Heart left ventricle (tissue), 13 donors: ENCODE measurements around the gene SELP.

Experiments used
- POLR2A ChIP-seq, 2 donors: fragments of 450-650 bp; IDR thresholded peaks; one replicate each; pipeline ENCODE4 v1.6.1; 2017; ENCODE audit warnings: antibody characterized with exemption in 2 of 2, mild to moderate bottlenecking in 2 of 2, moderate library complexity in 2 of 2
- TF ChIP-seq, protein P1 (sequence below), 12 donors: fragments of 200-600 bp; sonication (generic) in 4 of 12; IDR thresholded peaks; one replicate each; pipeline versions ENCODE4 v1.5.0 to v1.8.0; 2018 to 2022; ENCODE audit warnings: antibody characterized with exemption in 12 of 12, mild to moderate bottlenecking in 5 of 12
- donor health status: ischemic (EF 13 %, LVEDD 7.1; RV severe dilation, severe dysfunction).
- donor health status: DM: no; HTN: yes; CAD: no.
- donor health status: DM: no; HTN: no; CAD: no.
- donor health status: ischemic (EF 25% LVEDD 6.9; RV normal size, moderate dysfunction).
- donor health status: ischemic (EF 25% LVEDD 5.7; RV mildly dilated, moderate dysfunction).
- donor health status: ischemic (EF 35%, LVEDD 5.7; RV mildly dilated, moderate dysfunction).
- donor health status: nonischemic (EF 11% LVEDD 7.7; RV severe dilation, severe dysfunction).
- donor health status: DM: yes; HTN: yes; CAD: no.
- donor health status: PGD.
- donor health status: ischemic (EF 29% LVEDD 5.4; RV normal size, mild dysfunction).
- donor health status: nonischemic (EF 23%, LVEDD 6.1; RV moderate dilation, normal function).

DNA sequence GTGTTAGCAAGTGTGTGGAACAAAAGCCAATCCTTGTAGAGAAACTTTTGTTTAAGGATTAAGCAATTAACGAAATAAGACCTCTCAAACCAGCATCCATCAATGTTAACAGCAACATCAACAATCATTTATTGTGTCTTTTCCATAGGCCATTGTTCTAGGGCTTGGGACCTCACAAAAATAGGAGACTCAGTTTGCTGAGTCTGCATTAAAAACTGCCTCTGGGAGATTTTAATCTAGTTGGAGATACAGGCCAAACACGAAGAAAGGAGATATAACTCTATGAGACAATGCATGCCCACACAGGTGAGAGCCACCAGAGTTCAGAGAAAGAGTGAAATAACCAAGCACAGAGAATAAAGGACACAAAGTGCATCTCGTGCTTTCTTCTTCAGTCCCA lies 14.4 kb upstream of the SELP start:
- TF ChIP-seq, protein P1, sequence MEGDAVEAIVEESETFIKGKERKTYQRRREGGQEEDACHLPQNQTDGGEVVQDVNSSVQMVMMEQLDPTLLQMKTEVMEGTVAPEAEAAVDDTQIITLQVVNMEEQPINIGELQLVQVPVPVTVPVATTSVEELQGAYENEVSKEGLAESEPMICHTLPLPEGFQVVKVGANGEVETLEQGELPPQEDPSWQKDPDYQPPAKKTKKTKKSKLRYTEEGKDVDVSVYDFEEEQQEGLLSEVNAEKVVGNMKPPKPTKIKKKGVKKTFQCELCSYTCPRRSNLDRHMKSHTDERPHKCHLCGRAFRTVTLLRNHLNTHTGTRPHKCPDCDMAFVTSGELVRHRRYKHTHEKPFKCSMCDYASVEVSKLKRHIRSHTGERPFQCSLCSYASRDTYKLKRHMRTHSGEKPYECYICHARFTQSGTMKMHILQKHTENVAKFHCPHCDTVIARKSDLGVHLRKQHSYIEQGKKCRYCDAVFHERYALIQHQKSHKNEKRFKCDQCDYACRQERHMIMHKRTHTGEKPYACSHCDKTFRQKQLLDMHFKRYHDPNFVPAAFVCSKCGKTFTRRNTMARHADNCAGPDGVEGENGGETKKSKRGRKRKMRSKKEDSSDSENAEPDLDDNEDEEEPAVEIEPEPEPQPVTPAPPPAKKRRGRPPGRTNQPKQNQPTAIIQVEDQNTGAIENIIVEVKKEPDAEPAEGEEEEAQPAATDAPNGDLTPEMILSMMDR (IDR thresholded peaks at IDR 0.05): no peak
- TF ChIP-seq POLR2A (IDR thresholded peaks at IDR 0.05): no peak
